ENCODE results near the gene PRR14.
"Not testable (repeated sequence)": the region's sequence is repeated elsewhere in the genome, so short reads cannot be mapped to it uniquely, and the experiment has no call there.

PRR14 gene

DNA sequence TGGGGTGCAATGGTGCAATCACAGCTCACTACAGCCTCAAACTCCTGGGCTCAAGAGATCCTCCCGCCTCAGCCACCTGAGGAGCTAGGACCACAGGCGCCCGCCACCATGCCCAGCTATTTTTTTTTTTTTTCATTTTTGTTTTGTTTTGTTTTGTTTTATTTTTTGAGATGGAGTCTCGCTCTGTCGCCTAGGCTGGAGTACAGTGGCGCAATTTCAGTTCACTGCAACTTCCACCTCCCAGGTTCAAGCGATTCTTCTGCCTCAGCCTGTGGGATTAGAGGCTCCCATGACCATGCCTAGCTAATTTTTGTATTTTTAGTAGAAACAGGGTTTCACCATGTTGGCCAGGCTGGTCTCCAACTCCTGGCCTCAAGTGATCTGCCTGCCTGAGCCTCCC lies 18.3 kb upstream of the PRR14 start:
- not testable (repeated sequence) for H3K27me3 ChIP-seq (replicated peaks; ENCODE audit: control insufficient read depth, insufficient read depth, low read length, poor library complexity, severe bottlenecking); H3K9me3 ChIP-seq (ENCODE audit: control insufficient read depth, low read length); DNase-seq; H3K27ac ChIP-seq (ENCODE audit: insufficient read depth, low read length, poor library complexity, severe bottlenecking); H3K36me3 ChIP-seq (ENCODE audit: control insufficient read depth, insufficient read depth, low read length); H3K4me3 ChIP-seq (ENCODE audit: insufficient read depth, low read depth, low read length, poor library complexity, severe bottlenecking)
- peaks cover 18% of the 10 kb centered on the region for H3K4me1 ChIP-seq (ENCODE audit: control insufficient read depth, insufficient read depth, low read length, poor library complexity, severe bottlenecking)

DNA sequence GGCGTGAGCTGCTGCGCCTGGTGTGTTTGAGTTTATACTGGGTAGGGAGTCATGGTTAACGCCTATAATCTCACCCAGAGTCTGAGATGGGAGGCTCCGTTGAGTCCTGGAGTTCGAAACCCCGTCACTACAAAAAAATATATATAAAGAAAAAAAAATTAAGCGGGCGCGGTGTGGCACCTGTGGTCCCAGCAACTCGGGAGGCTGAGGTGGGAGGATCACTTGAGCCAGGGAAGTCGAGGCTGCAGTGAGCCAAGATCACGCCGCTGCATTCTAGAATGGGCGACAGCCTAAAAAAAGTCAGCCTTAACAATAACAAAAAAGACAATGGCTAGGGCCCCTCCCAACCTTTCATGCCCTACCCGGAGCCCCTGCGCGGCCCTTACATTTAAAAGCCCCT lies 17.2 kb upstream of the PRR14 start:
- peaks cover 18% of the 10 kb centered on the region for H3K4me1 ChIP-seq (ENCODE audit: control insufficient read depth, insufficient read depth, low read length, poor library complexity, severe bottlenecking)
- no peaks in the 10 kb centered on the region for H3K27me3 ChIP-seq (replicated peaks; ENCODE audit: control insufficient read depth, insufficient read depth, low read length, poor library complexity, severe bottlenecking)
- DNase-seq: no peak
- no peaks in the 10 kb centered on the region for H3K9me3 ChIP-seq (ENCODE audit: control insufficient read depth, low read length)
- no peaks in the 10 kb centered on the region for H3K36me3 ChIP-seq (ENCODE audit: control insufficient read depth, insufficient read depth, low read length)
- peak overlapping the region; percentile 88 for H3K27ac ChIP-seq (ENCODE audit: insufficient read depth, low read length, poor library complexity, severe bottlenecking)
- H3K4me3 ChIP-seq (ENCODE audit: insufficient read depth, low read depth, low read length, poor library complexity, severe bottlenecking): peak overlapping the region; percentile 53

DNA sequence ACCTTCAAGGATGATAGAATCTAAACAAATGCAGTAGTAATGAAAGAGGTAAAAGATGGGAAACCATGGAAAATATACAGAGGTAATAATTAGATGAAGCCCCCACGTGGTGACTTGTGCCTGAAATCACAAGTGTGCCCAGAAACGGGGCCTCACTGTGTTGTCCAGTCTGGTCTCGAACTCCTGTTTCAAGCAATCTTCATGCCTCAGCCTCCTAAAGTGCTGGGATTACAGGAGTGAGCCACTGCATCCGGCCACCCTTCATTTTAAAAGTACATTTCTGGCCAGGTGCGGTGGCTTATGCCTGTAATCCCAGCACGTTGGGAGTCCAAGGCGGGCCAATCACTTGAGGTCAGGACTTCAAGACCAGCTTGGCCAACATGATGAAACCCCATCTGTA lies 14.2 kb upstream of the PRR14 start:
- H3K27me3 ChIP-seq (replicated peaks; ENCODE audit: control insufficient read depth, insufficient read depth, low read length, poor library complexity, severe bottlenecking): no peaks in the 10 kb centered on the region

DNA sequence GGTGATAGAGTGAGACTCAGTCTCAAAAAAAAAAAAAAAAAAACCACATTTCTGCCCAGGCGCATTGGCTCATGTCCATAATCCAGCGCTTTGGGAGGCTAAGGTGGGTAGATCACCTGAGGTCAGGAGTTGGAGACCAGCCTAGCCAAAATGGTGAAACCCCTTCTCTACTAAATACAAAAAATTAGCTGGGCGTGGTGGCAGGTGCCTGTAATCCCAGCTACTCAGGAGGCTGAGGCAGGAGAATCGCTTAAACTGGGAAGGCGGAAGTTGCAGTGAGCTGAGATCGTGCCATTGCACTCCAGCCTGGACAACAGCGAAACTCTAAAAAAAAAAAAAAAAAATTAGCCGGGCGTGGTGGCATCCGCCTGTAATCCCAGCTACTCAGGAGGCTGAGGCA lies 13.6 kb upstream of the PRR14 start:
- H3K9me3 ChIP-seq (ENCODE audit: control insufficient read depth, low read length); H3K36me3 ChIP-seq (ENCODE audit: control insufficient read depth, insufficient read depth, low read length); H3K27ac ChIP-seq (ENCODE audit: insufficient read depth, low read length, poor library complexity, severe bottlenecking); H3K27me3 ChIP-seq (replicated peaks; ENCODE audit: control insufficient read depth, insufficient read depth, low read length, poor library complexity, severe bottlenecking); DNase-seq; H3K4me3 ChIP-seq (ENCODE audit: insufficient read depth, low read depth, low read length, poor library complexity, severe bottlenecking): not testable (repeated sequence)
- H3K4me1 ChIP-seq (ENCODE audit: control insufficient read depth, insufficient read depth, low read length, poor library complexity, severe bottlenecking): peaks cover 14% of the 10 kb centered on the region

More for the DNA sequence above, 14.2 kb upstream of the PRR14 start:
- peaks cover 14% of the 10 kb centered on the region for H3K4me1 ChIP-seq (ENCODE audit: control insufficient read depth, insufficient read depth, low read length, poor library complexity, severe bottlenecking)
- no peak overlapping the region for H3K4me3 ChIP-seq (ENCODE audit: insufficient read depth, low read depth, low read length, poor library complexity, severe bottlenecking)
- H3K36me3 ChIP-seq (ENCODE audit: control insufficient read depth, insufficient read depth, low read length): no peaks in the 10 kb centered on the region
- H3K27ac ChIP-seq (ENCODE audit: insufficient read depth, low read length, poor library complexity, severe bottlenecking): no peak overlapping the region
- no peaks in the 10 kb centered on the region for H3K9me3 ChIP-seq (ENCODE audit: control insufficient read depth, low read length)
- DNase-seq: no peak

DNA sequence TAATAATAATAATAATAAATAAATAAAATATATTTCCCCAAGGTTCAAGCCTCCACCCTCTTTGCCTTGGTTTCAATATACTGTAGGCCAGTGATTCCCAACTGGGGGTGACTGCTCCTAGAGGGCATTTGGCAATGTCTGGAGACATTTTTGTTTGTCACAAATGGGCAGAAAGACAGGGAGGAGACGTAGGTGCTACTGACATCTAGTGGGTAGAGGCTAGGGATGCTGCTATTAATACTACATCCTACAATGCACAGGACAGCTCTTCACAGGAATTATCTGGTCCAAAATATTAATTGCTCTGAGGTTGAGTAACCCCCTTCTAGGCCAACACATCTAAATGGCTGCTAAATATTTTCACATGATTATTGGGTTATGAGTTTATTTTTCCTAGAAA lies 12.8 kb upstream of the PRR14 start:
- Histone ChIP-seq H3K36me3 (ENCODE audit: control insufficient read depth, insufficient read depth, low read length) (no peaks in the 10 kb centered on the region), H3K27ac (ENCODE audit: insufficient read depth, low read length, poor library complexity, severe bottlenecking) (no peak overlapping the region), H3K4me1 (ENCODE audit: control insufficient read depth, insufficient read depth, low read length, poor library complexity, severe bottlenecking) (peaks cover 14% of the 10 kb centered on the region), H3K9me3 (ENCODE audit: control insufficient read depth, low read length) (no peaks in the 10 kb centered on the region), H3K4me3 (ENCODE audit: insufficient read depth, low read depth, low read length, poor library complexity, severe bottlenecking) (no peak overlapping the region), H3K27me3 (replicated peaks; ENCODE audit: control insufficient read depth, insufficient read depth, low read length, poor library complexity, severe bottlenecking) (no peaks in the 10 kb centered on the region)
- DNase-seq: no peak

DNA sequence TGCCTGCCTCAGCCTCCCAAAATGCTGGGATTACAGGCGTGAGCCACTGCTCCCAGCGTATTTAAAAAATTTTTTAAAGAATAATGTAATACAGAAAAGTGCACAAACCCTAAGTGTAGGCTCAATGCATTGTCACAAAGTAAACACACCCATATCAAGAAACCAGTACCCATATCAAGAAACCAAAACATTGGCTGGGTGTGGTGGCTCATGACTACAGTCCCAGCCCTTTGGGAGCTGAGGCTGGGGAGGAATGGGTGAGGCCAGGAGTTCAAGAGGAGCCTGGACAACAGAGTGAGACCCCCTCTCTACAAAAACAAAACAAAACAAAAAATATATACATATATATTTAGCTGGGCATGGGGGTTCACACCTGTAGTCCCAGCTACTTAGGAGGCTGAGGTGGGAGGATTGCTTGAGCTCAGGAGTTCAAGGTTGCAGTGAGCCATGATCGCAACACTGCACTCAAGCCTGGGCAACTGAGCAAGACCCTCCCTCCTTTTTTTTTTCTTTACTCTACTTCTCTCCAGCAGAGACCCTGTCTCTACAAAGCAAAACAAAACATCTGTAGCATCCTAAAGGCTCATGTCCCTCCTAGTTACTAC lies 9.3 kb upstream of the PRR14 start:
- Histone ChIP-seq H3K4me1 (ENCODE audit: control insufficient read depth, insufficient read depth, low read length, poor library complexity, severe bottlenecking) (no peaks in the 10 kb centered on the region), H3K27me3 (replicated peaks; ENCODE audit: control insufficient read depth, insufficient read depth, low read length, poor library complexity, severe bottlenecking) (no peaks in the 10 kb centered on the region), H3K36me3 (ENCODE audit: control insufficient read depth, insufficient read depth, low read length) (no peaks in the 10 kb centered on the region), H3K9me3 (ENCODE audit: control insufficient read depth, low read length) (no peaks in the 10 kb centered on the region), H3K4me3 (ENCODE audit: insufficient read depth, low read depth, low read length, poor library complexity, severe bottlenecking) (no peak overlapping the region), H3K27ac (ENCODE audit: insufficient read depth, low read length, poor library complexity, severe bottlenecking) (no peak overlapping the region)
- no peak for DNase-seq

DNA sequence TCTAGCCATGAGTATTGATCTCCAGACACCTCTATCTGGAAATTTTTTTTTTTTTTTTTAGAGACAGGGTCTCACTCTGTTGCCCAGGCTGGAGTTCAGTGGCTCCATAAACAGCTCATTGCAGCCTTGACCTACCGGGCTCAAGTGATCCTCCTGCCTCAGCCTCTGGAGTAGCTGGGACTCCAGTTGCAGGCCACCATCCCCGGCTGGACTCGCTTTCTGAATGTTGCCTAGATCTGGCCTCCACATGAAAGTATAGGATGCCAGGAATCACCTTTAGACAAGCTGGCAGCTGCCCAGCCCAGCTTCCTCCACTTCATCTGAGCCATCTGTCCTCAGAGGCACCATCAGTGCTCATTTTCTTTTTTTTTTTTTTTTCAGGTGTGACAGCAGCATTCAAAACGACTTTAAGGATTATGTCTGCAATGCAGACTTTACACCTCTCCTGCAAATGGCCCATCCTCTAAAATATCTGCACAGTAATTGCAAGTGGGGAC lies 6.4 kb upstream of the PRR14 start:
- no peak for DNase-seq
- Histone ChIP-seq H3K36me3 (ENCODE audit: control insufficient read depth, insufficient read depth, low read length) (no peaks in the 10 kb centered on the region), H3K27me3 (replicated peaks; ENCODE audit: control insufficient read depth, insufficient read depth, low read length, poor library complexity, severe bottlenecking) (no peaks in the 10 kb centered on the region), H3K4me1 (ENCODE audit: control insufficient read depth, insufficient read depth, low read length, poor library complexity, severe bottlenecking) (no peaks in the 10 kb centered on the region), H3K4me3 (ENCODE audit: insufficient read depth, low read depth, low read length, poor library complexity, severe bottlenecking) (no peak overlapping the region), H3K9me3 (ENCODE audit: control insufficient read depth, low read length) (no peaks in the 10 kb centered on the region), H3K27ac (ENCODE audit: insufficient read depth, low read length, poor library complexity, severe bottlenecking) (no peak overlapping the region)

DNA sequence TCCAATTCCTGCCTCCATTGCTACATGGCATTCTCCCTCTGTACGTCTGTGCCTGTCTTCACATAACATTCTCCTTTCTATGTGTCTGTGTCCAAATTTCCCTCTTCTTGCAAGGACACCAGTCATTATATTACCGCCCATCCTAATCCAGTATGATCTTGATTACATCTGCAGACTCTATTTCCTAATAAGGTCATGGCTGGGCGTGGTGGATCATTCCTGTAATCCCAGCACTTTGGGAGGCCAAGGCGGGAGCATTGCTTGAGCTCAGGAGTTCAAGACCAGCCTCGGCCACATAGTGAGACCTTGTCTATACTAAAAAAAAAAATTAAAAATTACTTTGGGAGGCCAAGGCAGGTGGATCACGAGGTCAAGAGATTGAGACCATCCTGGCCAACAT lies 5.0 kb upstream of the PRR14 start:
- no peak overlapping the region for H3K4me3 ChIP-seq (ENCODE audit: insufficient read depth, low read depth, low read length, poor library complexity, severe bottlenecking)
- no peaks in the 10 kb centered on the region for H3K27me3 ChIP-seq (replicated peaks; ENCODE audit: control insufficient read depth, insufficient read depth, low read length, poor library complexity, severe bottlenecking)
- H3K27ac ChIP-seq (ENCODE audit: insufficient read depth, low read length, poor library complexity, severe bottlenecking): no peak overlapping the region
- DNase-seq: no peak
- H3K4me1 ChIP-seq (ENCODE audit: control insufficient read depth, insufficient read depth, low read length, poor library complexity, severe bottlenecking): no peaks in the 10 kb centered on the region
- H3K36me3 ChIP-seq (ENCODE audit: control insufficient read depth, insufficient read depth, low read length): no peaks in the 10 kb centered on the region
- H3K9me3 ChIP-seq (ENCODE audit: control insufficient read depth, low read length): no peaks in the 10 kb centered on the region

DNA sequence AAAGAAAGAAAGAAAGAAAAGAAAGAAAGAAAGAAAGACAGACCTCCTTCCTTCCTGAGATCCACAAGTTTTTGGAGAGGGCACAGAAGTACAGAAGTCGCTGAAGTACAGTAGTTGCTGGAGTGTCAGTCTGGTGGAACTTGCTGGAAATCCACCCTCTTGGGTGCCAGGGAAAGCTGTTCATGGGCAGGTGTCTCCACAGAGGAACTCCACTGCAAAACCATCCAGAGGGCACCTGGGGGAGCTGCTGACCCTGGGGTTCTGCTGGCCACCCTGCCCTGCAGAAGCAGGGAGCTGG lies 3.5 kb upstream of the PRR14 start:
- no peak overlapping the region for H3K27ac ChIP-seq (ENCODE audit: insufficient read depth, low read length, poor library complexity, severe bottlenecking)
- DNase-seq: no peak
- H3K9me3 ChIP-seq (ENCODE audit: control insufficient read depth, low read length): no peaks in the 10 kb centered on the region
- H3K27me3 ChIP-seq (replicated peaks; ENCODE audit: control insufficient read depth, insufficient read depth, low read length, poor library complexity, severe bottlenecking): no peaks in the 10 kb centered on the region
- H3K4me3 ChIP-seq (ENCODE audit: insufficient read depth, low read depth, low read length, poor library complexity, severe bottlenecking): no peak overlapping the region
- H3K4me1 ChIP-seq (ENCODE audit: control insufficient read depth, insufficient read depth, low read length, poor library complexity, severe bottlenecking): peaks cover 6% of the 10 kb centered on the region
- peaks cover under 1% of the 10 kb centered on the region for H3K36me3 ChIP-seq (ENCODE audit: control insufficient read depth, insufficient read depth, low read length)

DNA sequence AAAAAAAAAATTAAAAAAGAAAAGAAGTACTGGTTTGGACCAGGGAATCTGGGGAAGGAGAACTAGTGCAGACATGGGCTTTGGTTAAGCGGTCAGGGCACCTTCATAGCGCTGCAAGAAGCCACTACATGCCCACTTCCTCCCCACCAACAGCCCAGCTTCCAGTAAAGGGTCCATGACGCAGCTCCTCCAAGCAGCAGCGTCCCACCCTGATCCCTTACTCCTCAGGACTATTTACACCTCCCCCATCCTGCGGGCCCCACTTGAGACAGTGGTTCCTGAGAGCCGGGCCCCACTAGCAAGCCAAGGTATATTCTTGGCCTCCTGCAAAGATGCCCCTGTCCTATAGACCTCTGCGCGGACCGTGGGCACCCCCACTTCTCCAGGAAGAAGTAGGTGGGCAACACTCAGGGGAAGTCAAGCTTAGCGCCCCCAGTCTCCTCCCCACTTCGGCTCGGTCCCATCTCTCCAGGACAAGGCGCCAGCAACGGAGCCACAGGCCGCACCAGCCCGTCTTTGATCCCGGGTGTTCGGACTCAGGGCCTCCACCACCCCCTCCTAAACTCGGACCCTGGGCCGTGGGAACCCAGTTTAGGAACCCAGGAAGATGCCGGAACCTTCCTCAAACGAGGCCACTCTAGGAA lies 913 bp upstream of the PRR14 start:
- H3K9me3 ChIP-seq (ENCODE audit: control insufficient read depth, low read length): no peaks in the 10 kb centered on the region
- no peaks in the 10 kb centered on the region for H3K27me3 ChIP-seq (replicated peaks; ENCODE audit: control insufficient read depth, insufficient read depth, low read length, poor library complexity, severe bottlenecking)
- DNase-seq: no peak
- H3K4me3 ChIP-seq (ENCODE audit: insufficient read depth, low read depth, low read length, poor library complexity, severe bottlenecking): peak overlapping the region; percentile 97
- peaks cover 9% of the 10 kb centered on the region for H3K4me1 ChIP-seq (ENCODE audit: control insufficient read depth, insufficient read depth, low read length, poor library complexity, severe bottlenecking)
- H3K36me3 ChIP-seq (ENCODE audit: control insufficient read depth, insufficient read depth, low read length): peaks cover 24% of the 10 kb centered on the region
- H3K27ac ChIP-seq (ENCODE audit: insufficient read depth, low read length, poor library complexity, severe bottlenecking): peak overlapping the region; percentile 91
